ENCODE data around the gene HINT2.

Gene HINT2

GRCh38 chr9:35771075-35771433 is 43.8 kb downstream of the HINT2 start:
- DNase-seq (ENCODE audit: extremely low read depth, low read depth): no peak
- TF ChIP-seq CTCF (IDR thresholded peaks at IDR 0.05; ENCODE audit: low read depth, low read length, missing control alignments): no peak
- no peak overlapping the region for H3K4me3 ChIP-seq (replicated peaks; ENCODE audit: low read depth, low read length)

- H3K4me3 ChIP-seq (replicated peaks; ENCODE audit: low read depth, low read length): no peak overlapping the region
- no peak for DNase-seq (ENCODE audit: extremely low read depth, low read depth)
- no peak for TF ChIP-seq CTCF (IDR thresholded peaks at IDR 0.05; ENCODE audit: low read depth, low read length, missing control alignments)
Measured at GRCh38 chr9:35769763-35770162, 45.1 kb downstream of the HINT2 start.

GRCh38 chr9:35767458-35767857 is 47.4 kb downstream of the HINT2 start:
- no peak overlapping the region for H3K4me3 ChIP-seq (replicated peaks; ENCODE audit: low read depth, low read length)

GRCh38 chr9:35766997-35767396 is 47.8 kb downstream of the HINT2 start:
- DNase-seq (ENCODE audit: extremely low read depth, low read depth): no peak
- TF ChIP-seq CTCF (IDR thresholded peaks at IDR 0.05; ENCODE audit: low read depth, low read length, missing control alignments): no peak

More at GRCh38 chr9:35767458-35767857, 47.4 kb downstream of the HINT2 start:
- TF ChIP-seq CTCF (IDR thresholded peaks at IDR 0.05; ENCODE audit: low read depth, low read length, missing control alignments): no peak
- DNase-seq (ENCODE audit: extremely low read depth, low read depth): no peak

GRCh38 chr9:35763803-35764202 is 51.0 kb downstream of the HINT2 start:
- no peak for DNase-seq (ENCODE audit: extremely low read depth, low read depth)
- H3K4me3 ChIP-seq (replicated peaks; ENCODE audit: low read depth, low read length): no peak overlapping the region
- no peak for TF ChIP-seq CTCF (IDR thresholded peaks at IDR 0.05; ENCODE audit: low read depth, low read length, missing control alignments)

More at GRCh38 chr9:35766997-35767396, 47.8 kb downstream of the HINT2 start:
- H3K4me3 ChIP-seq (replicated peaks; ENCODE audit: low read depth, low read length): no peak overlapping the region

GRCh38 chr9:35763181-35763580 is 51.7 kb downstream of the HINT2 start:
- no peak for DNase-seq (ENCODE audit: extremely low read depth, low read depth)
- no peak for TF ChIP-seq CTCF (IDR thresholded peaks at IDR 0.05; ENCODE audit: low read depth, low read length, missing control alignments)
- H3K4me3 ChIP-seq (replicated peaks; ENCODE audit: low read depth, low read length): no peak overlapping the region
